ACC112 (cell line): Measurements from ENCODE around the gene GTF2H4.
"Not testable (repeated sequence)": the region's sequence is repeated elsewhere in the genome, so short reads cannot be mapped to it uniquely, and the experiment has no call there.

ENCODE experiments used
- H2AFZ ChIP-seq: fragments of 200-600 bp; sonication (generic); one replicate; pipeline ENCODE4 v1.6.0; 2017; ENCODE audit warnings: antibody characterized with exemption, low read length; ENCODE audit not compliant: unreplicated experiment
- H3K27ac ChIP-seq: fragments of 200-600 bp; sonication (generic); 2 replicates; pipeline ENCODE4 v1.5.1; 2014; ENCODE audit warnings: low read depth, mild to moderate bottlenecking, antibody characterized with exemption, low read length, moderate library complexity
- H3K27me3 ChIP-seq: fragments of 200-600 bp; sonication (generic); 2 replicates; pipeline ENCODE4 v1.6.1; 2014; ENCODE audit warnings: mild to moderate bottlenecking, antibody characterized with exemption, low read length, moderate library complexity, mixed read lengths; ENCODE audit not compliant: insufficient read depth
- H3K36me3 ChIP-seq: fragments of 200-600 bp; sonication (generic); 2 replicates; pipeline ENCODE4 v1.6.1; 2016; ENCODE audit warnings: mild to moderate bottlenecking, antibody characterized with exemption, low read length, moderate library complexity, mixed read lengths; ENCODE audit not compliant: insufficient read depth
- H3K4me1 ChIP-seq: fragments of 200-600 bp; sonication (generic); one replicate; pipeline ENCODE4 v1.6.1; 2016; ENCODE audit warnings: low read length, mixed read lengths; ENCODE audit not compliant: insufficient read depth, unreplicated experiment, control insufficient read depth
- H3K4me3 ChIP-seq: fragments of 200-600 bp; sonication (generic); 2 replicates; pipeline ENCODE4 v1.5.1; 2014; ENCODE audit warnings: mild to moderate bottlenecking, low read depth, low read length
- H3K79me2 ChIP-seq: fragments of 200-600 bp; sonication (generic); one replicate; pipeline ENCODE4 v1.6.0; 2016; ENCODE audit warnings: low read length; ENCODE audit not compliant: control insufficient read depth, unreplicated experiment, insufficient read depth

The GTF2H4 gene

GRCh38 chr6:30927080-30927479, 19.1 kb downstream of the GTF2H4 start:
- H3K27ac ChIP-seq, H3K4me3 ChIP-seq, H3K4me1 ChIP-seq, H2AFZ ChIP-seq, H3K27me3 ChIP-seq, H3K79me2 ChIP-seq: not testable (repeated sequence)
- H3K36me3 ChIP-seq: peaks cover 13% of the 10 kb centered on the region; the same call in 1 of the 2 replicates

DNA sequence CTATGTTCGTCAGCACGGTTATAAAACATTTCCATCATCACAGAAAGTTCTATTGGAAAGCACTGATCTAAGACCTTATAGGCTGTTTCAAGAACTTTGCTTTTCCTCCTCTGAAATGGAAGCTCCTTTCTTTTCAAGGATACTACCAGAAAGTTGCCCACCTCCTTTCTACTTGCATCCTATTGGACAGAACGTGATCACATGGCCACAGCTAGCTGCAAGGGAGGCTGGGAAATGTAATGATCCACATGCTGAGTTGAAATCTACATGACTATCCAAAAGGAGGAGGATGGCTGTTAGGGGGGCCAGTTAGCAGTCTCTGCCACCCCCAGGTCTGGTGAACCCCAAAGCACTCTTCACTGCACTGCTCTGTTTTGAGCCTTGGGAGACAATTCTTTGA, 20.7 kb downstream of the GTF2H4 start:
- Histone ChIP-seq H3K36me3 (peaks cover 13% of the 10 kb centered on the region; the same call in 1 of the 2 replicates), H3K4me3 (no peak overlapping the region), H3K4me1 (peaks cover 5% of the 10 kb centered on the region), H3K27me3 (no peaks in the 10 kb centered on the region), H3K27ac (no peak overlapping the region), H3K79me2 (no peaks in the 10 kb centered on the region), H2AFZ (no peak overlapping the region)

DNA sequence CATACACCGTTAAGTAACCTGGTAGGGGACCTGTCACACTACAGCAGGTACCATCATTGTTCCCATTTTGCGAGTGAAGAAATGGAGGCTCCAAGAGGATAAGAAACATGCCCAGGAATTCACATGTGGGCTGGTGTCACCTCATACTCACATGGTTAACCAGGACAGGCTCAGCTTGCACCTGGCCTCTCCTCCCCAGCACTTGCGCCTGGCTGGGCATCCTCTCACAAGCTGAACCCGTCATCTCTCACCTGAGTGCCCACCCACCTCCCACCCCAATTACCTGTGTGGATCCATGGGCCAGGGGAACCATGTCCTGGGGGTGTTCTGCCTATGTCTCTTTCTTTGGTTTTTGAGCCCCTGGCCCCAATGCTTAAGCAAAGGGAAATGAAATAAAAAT, 22.5 kb downstream of the GTF2H4 start:
- H3K4me3 ChIP-seq: no peak overlapping the region
- H2AFZ ChIP-seq: no peak overlapping the region
- no peaks in the 10 kb centered on the region for H3K27me3 ChIP-seq
- peaks cover 5% of the 10 kb centered on the region for H3K4me1 ChIP-seq
- no peaks in the 10 kb centered on the region for H3K79me2 ChIP-seq
- H3K36me3 ChIP-seq: peaks cover 13% of the 10 kb centered on the region; the same call in 1 of the 2 replicates
- no peak overlapping the region for H3K27ac ChIP-seq

GRCh38 chr6:30931272-30931671, 23.3 kb downstream of the GTF2H4 start:
- Histone ChIP-seq H2AFZ (no peak overlapping the region), H3K27ac (no peak overlapping the region), H3K36me3 (peaks cover 13% of the 10 kb centered on the region; the same call in 1 of the 2 replicates), H3K4me3 (no peak overlapping the region), H3K27me3 (no peaks in the 10 kb centered on the region), H3K4me1 (peaks cover 5% of the 10 kb centered on the region), H3K79me2 (no peaks in the 10 kb centered on the region)

GRCh38 chr6:30931969-30932645, 24.1 kb downstream of the GTF2H4 start, which contains the start of gene SFTA2:
Gene SFTA2, minus strand, starts transcription at chr6:30932170. Its CDS starts 74 bp downstream, at chr6:30932096.
- no peaks in the 10 kb centered on the region for H3K79me2 ChIP-seq
- no peaks in the 10 kb centered on the region for H3K4me1 ChIP-seq
- H2AFZ ChIP-seq: no peak within 1 kb of the TSS
- no peak within 1 kb of the TSS for H3K27ac ChIP-seq
- H3K4me3 ChIP-seq: no peak within 1 kb of the TSS
- H3K27me3 ChIP-seq: no peaks in the 10 kb centered on the region
- peaks cover 13% of the 10 kb centered on the region; the same call in 1 of the 2 replicates for H3K36me3 ChIP-seq

GRCh38 chr6:30932665-30933365, 24.8 kb downstream of the GTF2H4 start:
- Histone ChIP-seq H3K79me2 (no peaks in the 10 kb centered on the region), H3K4me1 (no peaks in the 10 kb centered on the region), H3K27me3 (no peaks in the 10 kb centered on the region), H2AFZ (no peak overlapping the region), H3K4me3 (no peak overlapping the region), H3K36me3 (peaks cover 11% of the 10 kb centered on the region; the same call in 1 of the 2 replicates), H3K27ac (no peak overlapping the region)

DNA sequence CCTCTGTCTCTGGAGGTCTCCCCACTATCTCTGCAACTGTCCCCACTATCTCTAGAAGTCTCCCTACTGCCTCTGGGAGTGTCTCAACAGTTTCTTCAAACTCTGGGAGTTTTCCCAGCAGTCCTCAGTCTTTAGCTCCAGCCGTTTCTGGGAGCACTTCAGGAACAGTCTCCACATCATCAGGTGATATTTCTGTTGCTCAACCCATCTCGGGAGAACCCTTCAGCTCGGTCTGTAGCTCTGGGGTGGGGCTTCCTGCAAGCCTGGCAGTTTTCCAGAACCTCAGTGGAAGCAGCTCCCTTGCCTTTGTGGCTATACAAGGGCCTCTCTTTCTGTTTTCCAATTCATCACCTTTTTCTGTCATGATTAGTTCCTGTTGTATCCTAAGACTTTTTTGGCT, 27.0 kb downstream of the GTF2H4 start:
- no peaks in the 10 kb centered on the region for H3K4me1 ChIP-seq
- no peaks in the 10 kb centered on the region for H3K79me2 ChIP-seq
- no peak overlapping the region for H3K27ac ChIP-seq
- no peak overlapping the region for H2AFZ ChIP-seq
- no peaks in the 10 kb centered on the region for H3K27me3 ChIP-seq
- H3K36me3 ChIP-seq: no peaks in the 10 kb centered on the region
- H3K4me3 ChIP-seq: no peak overlapping the region

DNA sequence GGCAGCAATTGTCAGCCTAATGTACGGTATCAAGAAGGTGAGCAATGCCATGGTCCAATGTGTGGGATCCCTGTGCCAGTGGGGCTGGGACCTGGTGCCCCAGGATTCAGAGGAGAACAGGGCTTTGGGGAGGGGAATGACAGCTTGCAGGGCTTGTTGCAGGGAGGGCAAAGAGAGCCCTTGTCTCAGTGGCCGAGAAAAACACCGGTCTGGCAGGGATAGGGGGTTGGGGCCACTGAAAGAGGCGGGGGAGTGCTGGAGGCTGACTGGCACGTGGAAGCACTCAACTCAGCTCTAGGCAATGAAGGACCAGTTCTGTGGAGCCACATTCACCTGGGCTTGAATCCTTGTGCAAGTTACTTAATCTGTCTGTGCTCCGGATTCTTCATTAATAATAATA, 29.3 kb downstream of the GTF2H4 start:
- no peaks in the 10 kb centered on the region for H3K36me3 ChIP-seq
- no peaks in the 10 kb centered on the region for H3K27me3 ChIP-seq
- H2AFZ ChIP-seq: no peak overlapping the region
- no peak overlapping the region for H3K4me3 ChIP-seq
- no peak overlapping the region for H3K27ac ChIP-seq
- no peaks in the 10 kb centered on the region for H3K79me2 ChIP-seq
- peaks cover 2% of the 10 kb centered on the region for H3K4me1 ChIP-seq

DNA sequence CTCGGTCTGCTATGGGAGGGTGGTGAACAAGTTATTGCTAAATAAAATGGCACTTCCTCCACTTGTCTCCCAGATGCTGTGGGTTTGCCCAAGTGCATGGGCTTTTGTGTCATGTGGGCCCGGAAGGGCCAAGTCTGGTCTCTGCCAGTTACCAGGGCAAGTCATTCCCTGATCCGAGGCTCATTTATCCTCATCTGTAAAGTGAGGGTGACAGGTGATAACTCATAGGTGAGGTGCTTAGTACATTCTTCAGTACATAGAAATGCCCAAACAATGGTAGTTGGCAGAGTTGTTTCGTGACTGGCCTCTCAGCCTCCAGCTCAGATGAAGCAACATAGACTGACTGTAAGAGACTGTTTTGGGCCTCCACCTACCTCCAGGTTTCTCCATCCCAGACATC, 30.7 kb downstream of the GTF2H4 start:
- Histone ChIP-seq H3K36me3 (no peaks in the 10 kb centered on the region), H3K27me3 (no peaks in the 10 kb centered on the region), H3K4me3 (no peak overlapping the region), H2AFZ (no peak overlapping the region), H3K4me1 (peaks cover 5% of the 10 kb centered on the region), H3K79me2 (no peaks in the 10 kb centered on the region), H3K27ac (no peak overlapping the region)

DNA sequence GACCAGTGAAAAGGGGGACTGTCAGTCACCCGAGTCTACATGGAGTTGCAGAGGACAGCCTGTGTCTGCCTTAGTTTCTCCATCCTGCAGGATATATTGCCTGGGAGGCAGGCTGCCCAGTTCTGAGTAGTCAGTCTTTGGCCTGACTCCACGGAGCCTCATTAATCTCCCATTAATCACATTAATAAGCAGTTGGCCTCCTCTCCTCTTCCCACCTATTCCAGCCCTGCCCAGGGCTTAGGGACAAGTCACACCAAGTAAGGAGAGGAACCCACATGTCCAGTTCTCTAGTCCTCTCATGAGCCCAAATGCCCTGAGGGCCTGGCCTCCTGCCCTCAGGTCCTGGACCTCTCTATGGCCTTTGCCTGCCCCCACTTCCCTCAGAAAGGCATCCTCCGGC, 31.5 kb downstream of the GTF2H4 start:
- no peak overlapping the region for H3K27ac ChIP-seq
- H3K4me1 ChIP-seq: peaks cover 5% of the 10 kb centered on the region
- H2AFZ ChIP-seq: no peak overlapping the region
- no peaks in the 10 kb centered on the region for H3K79me2 ChIP-seq
- no peak overlapping the region for H3K4me3 ChIP-seq
- H3K27me3 ChIP-seq: peaks cover under 1% of the 10 kb centered on the region; the same call in 1 of the 2 replicates
- H3K36me3 ChIP-seq: no peaks in the 10 kb centered on the region
